Activated naive CD4-positive, alpha-beta T cell treated with anti-CD3 and anti-CD28 coated beads, Interleukin-2, amount 50 U/mL, for 72 hours (primary cell): Measurements from ENCODE around the gene SORL1. TPM values are rescaled to one million over a fixed set of nuclear protein-coding genes. Genes with fewer than 3 reads are reported as not detected.
"Not testable (repeated sequence)": the region's sequence is repeated elsewhere in the genome, so short reads cannot be mapped to it uniquely, and the experiment has no call there.

ENCODE experiments used
- ATAC-seq, 2 donors: fragments of 150-1000 bp; cut with Tn5 transposase; 2 replicates each; pipeline ENCODE4 v1.10.0; 2021; ENCODE audit warnings: mild to moderate bottlenecking in 2 of 2, moderate library complexity in 2 of 2
- DNase-seq, 2 donors: peaks; one replicate each; pipeline ENCODE4 v3.0.0; 2021 to 2022; ENCODE audit warnings: low spot score in 2 of 2
- H3K27ac Mint-ChIP-seq, 2 donors: one replicate each; pipeline ENCODE4 v1.8.0; 2022; ENCODE audit warnings: mild to moderate bottlenecking in 2 of 2, mixed read lengths in 2 of 2
- H3K36me3 Mint-ChIP-seq, 2 donors: one replicate each; pipeline ENCODE4 v1.8.0; 2022; ENCODE audit warnings: mixed read lengths in 2 of 2
- H3K9me3 Mint-ChIP-seq, 2 donors: one replicate each; pipeline ENCODE4 v1.8.0; 2022; ENCODE audit warnings: mixed read lengths in 2 of 2
- total RNA-seq, 2 donors: library from RNA; stranded (reverse); gene quantifications; one replicate each; pipeline ENCODE4 v1.2.3, GENCODE V29; 2022

SORL1 gene
- total RNA-seq, 2 donors from 2014 or later: 90.4 to 139 TPM

DNA sequence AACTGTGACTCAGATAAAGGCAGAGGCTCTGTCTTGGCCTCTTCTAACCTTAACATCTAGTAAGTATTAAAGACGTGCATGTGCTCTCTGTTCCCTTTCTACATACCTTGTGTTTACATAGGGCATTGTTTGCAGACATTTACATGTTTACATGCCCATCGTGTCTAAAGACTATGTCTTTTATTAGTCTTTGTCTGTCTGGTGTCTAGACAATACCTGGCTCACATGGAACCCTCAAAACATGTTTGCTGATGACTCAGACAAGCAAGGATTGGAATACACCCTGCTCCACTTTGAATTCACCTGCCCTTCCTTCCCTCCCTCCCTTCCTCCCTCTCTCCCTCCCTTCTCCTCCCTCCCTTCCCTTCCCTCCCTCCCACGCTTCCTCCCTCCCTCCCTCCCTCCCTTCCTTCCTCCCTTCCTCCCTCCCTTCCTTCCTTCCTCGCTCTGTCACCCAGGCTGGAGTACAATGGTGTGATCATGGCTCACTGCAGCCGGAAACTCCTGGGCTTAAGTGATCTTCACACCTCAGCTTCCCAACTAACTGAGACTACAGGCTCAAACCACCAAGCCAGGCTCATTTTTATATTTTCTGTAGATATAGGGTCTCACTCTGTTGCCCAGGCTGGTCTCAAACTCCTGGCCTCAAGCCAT lies 24.4 kb downstream of the SORL1 start:
- Mint-ChIP-seq H3K9me3 (no peaks in the 10 kb centered on the region), H3K27ac (no peak overlapping the region), H3K36me3 (peaks cover 13 to 27% of the 10 kb centered on the region in 2 donors)
- DNase-seq: no peak
- no peak for ATAC-seq

DNA sequence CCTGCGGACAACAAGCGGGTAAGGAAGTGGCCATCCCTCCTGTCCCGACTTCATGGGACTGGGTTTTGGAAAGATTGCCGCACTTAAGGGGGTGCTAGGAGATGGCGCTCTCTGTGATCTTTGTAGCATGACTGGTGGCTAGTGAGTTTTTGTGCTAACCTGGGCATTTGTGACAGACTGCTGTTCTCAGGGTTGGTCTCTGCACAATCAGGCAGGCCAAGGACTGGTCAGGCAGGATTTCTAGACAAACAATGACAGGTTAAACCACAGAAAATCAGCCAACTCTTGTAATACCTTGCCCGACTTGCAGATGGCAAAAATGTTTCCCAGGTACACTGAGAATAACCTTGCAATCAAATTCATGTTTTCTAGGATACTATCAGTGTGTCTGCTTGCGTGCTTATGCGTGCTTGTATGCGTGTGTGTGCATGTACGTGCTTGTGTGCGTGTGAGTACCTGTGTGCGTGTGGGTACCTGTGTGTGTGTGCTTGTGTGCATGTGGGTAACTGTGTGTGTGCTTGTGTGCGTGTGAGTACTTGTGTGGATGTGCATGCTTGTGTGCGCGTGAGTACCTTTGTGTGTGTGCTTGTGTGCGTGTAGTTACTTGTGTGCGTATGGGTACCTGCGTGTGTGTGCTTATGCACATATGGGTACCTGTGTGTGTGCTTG lies 26.2 kb downstream of the SORL1 start:
- ATAC-seq: no peak
- Mint-ChIP-seq H3K9me3 (no peaks in the 10 kb centered on the region), H3K36me3 (peaks cover 11 to 16% of the 10 kb centered on the region in 2 donors), H3K27ac (peak overlapping the region in 1 of 2 donors; percentile 72)
- DNase-seq: no peak

- H3K36me3 Mint-ChIP-seq: peaks cover 16 to 21% of the 10 kb centered on the region in 2 donors
- H3K9me3 Mint-ChIP-seq: peaks cover 5 to 7% of the 10 kb centered on the region in 2 donors
- DNase-seq (no peak), ATAC-seq (no peak)
- peak overlapping the region in 1 of 2 donors; percentile 85 for H3K27ac Mint-ChIP-seq
Measured at GRCh38 chr11:121478895-121479697, 27.0 kb downstream of the SORL1 start.

DNA sequence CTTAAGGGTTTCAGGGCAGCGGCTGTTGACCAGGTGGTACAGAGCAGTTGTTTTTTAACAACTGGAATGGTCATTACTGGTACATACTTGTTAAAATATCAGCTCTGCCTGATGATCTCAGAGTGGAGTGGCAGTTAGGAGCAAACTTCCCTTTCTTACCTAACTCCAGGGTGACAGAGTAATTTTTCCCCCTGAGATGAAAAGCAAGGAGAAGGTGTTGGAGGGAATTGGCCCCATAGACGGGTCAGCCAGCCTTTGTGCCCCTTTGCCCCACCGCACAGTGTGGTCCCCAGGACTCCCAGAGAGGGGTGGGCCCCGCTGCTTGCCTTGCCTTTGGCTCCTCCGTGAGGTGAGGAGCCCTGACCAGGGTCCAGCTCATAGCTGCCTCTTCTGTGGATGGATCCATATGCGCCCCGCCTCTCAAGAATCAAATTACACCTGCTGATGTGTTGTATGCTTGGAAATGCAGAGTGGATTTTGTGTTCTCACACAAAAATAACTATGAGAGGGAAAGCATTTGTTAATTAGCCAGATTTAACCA lies 27.7 kb downstream of the SORL1 start:
- no peak for DNase-seq
- Mint-ChIP-seq H3K36me3 (peaks cover 23 to 28% of the 10 kb centered on the region in 2 donors), H3K9me3 (peaks cover 8 to 9% of the 10 kb centered on the region in 2 donors), H3K27ac (peak overlapping the region in 1 of 2 donors; percentile 85)
- no peak for ATAC-seq

- not testable (repeated sequence) for H3K9me3 Mint-ChIP-seq
- ATAC-seq (peak; percentile 87 to 97), DNase-seq (peak; percentile 61 to 66)
- peak overlapping the region; percentile 96 to 97 for H3K27ac Mint-ChIP-seq
- H3K36me3 Mint-ChIP-seq: peaks cover 28 to 30% of the 10 kb centered on the region in 2 donors
Measured at GRCh38 chr11:121481484-121482230, 29.5 kb downstream of the SORL1 start.

DNA sequence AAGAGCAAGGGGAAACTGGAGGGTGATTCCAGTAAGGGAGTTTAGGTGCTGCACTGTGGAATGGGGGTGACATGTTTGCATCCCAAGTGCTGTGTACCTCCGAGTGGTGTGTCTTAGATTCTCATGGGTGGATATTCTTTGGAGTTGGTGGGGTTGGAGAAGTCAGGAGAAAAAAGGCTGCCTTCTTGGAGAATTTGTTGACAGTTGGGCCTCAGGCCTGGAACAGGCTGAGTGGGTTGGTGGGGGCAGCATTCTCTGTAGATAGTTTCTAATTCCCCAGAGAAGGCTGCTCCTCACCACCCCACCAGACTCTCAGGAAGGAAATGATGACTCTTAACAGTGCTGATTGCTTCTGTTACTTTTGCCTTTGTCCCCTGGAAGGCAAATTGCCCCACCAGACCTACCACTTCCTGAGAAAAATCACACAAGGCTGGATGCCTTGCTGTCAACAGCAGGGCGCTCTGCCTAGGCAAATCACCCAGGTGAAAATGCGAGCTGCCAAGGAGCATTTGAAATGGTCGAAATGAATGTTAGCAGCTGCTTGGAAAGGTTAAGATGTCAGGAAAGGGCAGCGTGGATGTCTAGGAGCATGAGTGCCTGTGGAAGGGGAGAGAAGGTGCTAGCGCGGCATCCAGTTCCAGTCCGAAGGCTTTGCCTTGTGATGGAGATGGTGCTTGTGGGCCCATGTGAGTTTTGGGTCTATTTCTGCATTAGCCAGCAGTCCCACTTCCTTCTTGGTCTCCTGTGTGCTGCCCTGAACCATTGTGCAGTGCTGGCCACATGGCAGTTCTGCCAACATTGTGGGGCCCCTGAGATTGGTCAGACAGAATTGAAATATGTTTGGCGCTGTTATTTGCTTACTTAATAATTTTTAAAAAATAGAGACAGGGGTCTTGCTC lies 30.4 kb downstream of the SORL1 start:
- peak overlapping the region; percentile 96 to 97 for H3K27ac Mint-ChIP-seq
- ATAC-seq: peak; percentile 79 to 86
- peaks cover 8 to 9% of the 10 kb centered on the region in 2 donors for H3K9me3 Mint-ChIP-seq
- peaks cover 30 to 33% of the 10 kb centered on the region in 2 donors for H3K36me3 Mint-ChIP-seq
- DNase-seq: peak in 1 of 2 donors; percentile 76

- Mint-ChIP-seq H3K27ac (peak overlapping the region; percentile 61 to 97), H3K9me3 (peaks cover 8 to 9% of the 10 kb centered on the region in 2 donors), H3K36me3 (peaks cover 31 to 44% of the 10 kb centered on the region in 2 donors)
- no peak for DNase-seq
- no peak for ATAC-seq
Measured at GRCh38 chr11:121483805-121484480, 31.8 kb downstream of the SORL1 start.

DNA sequence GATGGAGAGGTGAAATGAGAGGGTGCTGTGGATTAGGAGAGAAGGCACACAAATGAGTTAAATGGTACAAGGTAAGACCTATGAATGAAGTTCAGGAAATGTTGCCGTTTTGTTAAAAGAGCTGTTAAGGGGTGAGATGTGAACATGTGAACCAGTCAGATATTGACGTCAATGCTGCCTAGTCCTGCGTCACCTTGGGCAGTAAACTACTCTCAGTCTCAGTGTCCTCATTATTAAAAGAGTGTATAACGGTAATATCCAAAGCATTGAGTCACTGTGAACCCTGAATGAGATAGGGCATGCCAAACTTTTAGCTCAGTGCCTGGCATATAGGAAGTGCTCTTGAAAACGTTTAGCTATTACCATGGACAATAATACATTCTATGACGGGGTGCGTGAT lies 33.1 kb downstream of the SORL1 start:
- peaks cover 43 to 57% of the 10 kb centered on the region in 2 donors for H3K36me3 Mint-ChIP-seq
- DNase-seq (no peak), ATAC-seq (no peak)
- peak overlapping the region in 1 of 2 donors; percentile 97 for H3K27ac Mint-ChIP-seq
- H3K9me3 Mint-ChIP-seq: peaks cover 8 to 9% of the 10 kb centered on the region in 2 donors

- H3K9me3 Mint-ChIP-seq: peaks cover 8 to 9% of the 10 kb centered on the region in 2 donors
- DNase-seq: no peak
- ATAC-seq: no peak
- H3K36me3 Mint-ChIP-seq: peaks cover 43 to 57% of the 10 kb centered on the region in 2 donors
- peak overlapping the region in 1 of 2 donors; percentile 97 for H3K27ac Mint-ChIP-seq
Measured at GRCh38 chr11:121486054-121486453, 33.9 kb downstream of the SORL1 start.

DNA sequence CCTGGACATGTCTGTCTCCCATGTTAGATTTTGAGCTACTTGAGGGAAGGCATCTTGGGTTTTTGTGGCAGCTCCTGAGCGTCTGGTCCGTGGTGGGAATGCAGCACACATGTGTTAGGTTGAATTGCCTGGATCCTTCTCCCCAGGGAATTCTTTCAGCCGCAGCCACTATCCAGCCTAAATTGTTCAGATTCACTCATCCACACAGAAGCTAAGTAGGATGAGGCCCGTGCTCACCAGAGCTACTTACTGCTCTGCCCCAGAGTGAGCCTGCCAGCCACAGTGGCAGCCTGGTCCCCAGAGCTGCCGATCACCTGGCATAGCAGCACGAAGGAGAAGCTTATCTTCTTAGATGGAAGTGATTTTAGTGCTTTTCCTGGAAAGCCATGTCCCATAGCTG lies 35.1 kb downstream of the SORL1 start:
- H3K27ac Mint-ChIP-seq: peak overlapping the region; percentile 37 to 69
- H3K9me3 Mint-ChIP-seq: peaks cover 8 to 9% of the 10 kb centered on the region in 2 donors
- peaks cover 43 to 57% of the 10 kb centered on the region in 2 donors for H3K36me3 Mint-ChIP-seq
- no peak for DNase-seq
- ATAC-seq: no peak

DNA sequence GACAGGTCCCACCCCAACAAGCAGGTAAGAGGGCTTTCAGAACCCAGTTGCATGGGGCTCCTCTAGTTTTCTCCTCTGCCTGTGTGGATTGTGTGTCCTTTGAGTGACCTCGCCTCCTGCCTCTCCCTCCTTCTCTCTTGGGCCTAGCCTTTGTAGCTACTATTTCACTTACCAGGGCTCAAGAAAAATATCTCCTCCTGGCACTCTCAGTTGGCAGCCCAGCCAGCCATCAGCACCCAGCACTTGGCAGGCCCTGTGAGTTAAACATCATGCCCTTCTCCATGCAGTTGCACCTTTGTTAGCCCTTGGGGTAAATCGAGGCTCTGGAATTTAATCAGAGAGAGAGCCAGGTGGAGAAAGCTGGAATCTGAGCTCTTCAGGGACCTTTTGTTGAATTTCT lies 36.1 kb downstream of the SORL1 start:
- peaks cover 43 to 57% of the 10 kb centered on the region in 2 donors for H3K36me3 Mint-ChIP-seq
- ATAC-seq (no peak), DNase-seq (no peak)
- peak overlapping the region; percentile 44 to 82 for H3K27ac Mint-ChIP-seq
- peaks cover 8 to 9% of the 10 kb centered on the region in 2 donors for H3K9me3 Mint-ChIP-seq

GRCh38 chr11:121488641-121489040 lies 36.5 kb downstream of the SORL1 start:
- Mint-ChIP-seq H3K27ac (peak overlapping the region in 1 of 2 donors; percentile 44), H3K9me3 (peaks cover 7% of the 10 kb centered on the region in 2 donors), H3K36me3 (peaks cover 38 to 58% of the 10 kb centered on the region in 2 donors)
- no peak for DNase-seq
- no peak for ATAC-seq

- peak in 1 of 2 donors; percentile 53 for ATAC-seq
- H3K36me3 Mint-ChIP-seq: peaks cover 27 to 48% of the 10 kb centered on the region in 2 donors
- no peaks in the 10 kb centered on the region for H3K9me3 Mint-ChIP-seq
Measured at GRCh38 chr11:121489823-121490222, 37.7 kb downstream of the SORL1 start.

GRCh38 chr11:121494355-121495099 lies 42.4 kb downstream of the SORL1 start:
- no peak for DNase-seq
- peak overlapping the region; percentile 3 to 59 for H3K27ac Mint-ChIP-seq
- peak; percentile 52 to 81 for ATAC-seq
- H3K36me3 Mint-ChIP-seq: peaks cover 25 to 44% of the 10 kb centered on the region in 2 donors
- H3K9me3 Mint-ChIP-seq: no peaks in the 10 kb centered on the region

More at GRCh38 chr11:121489823-121490222, 37.7 kb downstream of the SORL1 start:
- no peak overlapping the region for H3K27ac Mint-ChIP-seq
- DNase-seq: no peak
